ENCODE data around the gene RRP1B. TPM values are rescaled to one million over a fixed set of nuclear protein-coding genes. Genes with fewer than 3 reads are reported as not detected.

Gene RRP1B
- total and polyA plus RNA-seq, 9 of the 15 experiments (the other 6 are each of a cell fraction or from before 2014, with no cell fraction given) = 6.8 to 66.6 (median 41.9) TPM

GRCh38 chr21:43646550-43647260 is 12.7 kb upstream of the RRP1B start (continued):
- TF ChIP-seq TFE3 (CRISPR knock-in tag; IDR thresholded peaks at IDR 0.05) = no peak
- TF ChIP-seq NFE2L1 (tag; IDR thresholded peaks at IDR 0.05; ENCODE audit: borderline replicate concordance, low read depth) = no peak
- TF ChIP-seq CTBP1 (IDR thresholded peaks at IDR 0.05; ENCODE audit: borderline replicate concordance) = peak; percentile 96
- no peak for TF ChIP-seq ZNF224 (CRISPR knock-in tag; IDR thresholded peaks at IDR 0.05)
- TF ChIP-seq ZNF217 (CRISPR knock-in tag; IDR thresholded peaks at IDR 0.05) = no peak
- TF ChIP-seq NEUROD1 (IDR thresholded peaks at IDR 0.05; ENCODE audit: borderline replicate concordance, low read depth, low read length, partially characterized antibody) = peak; percentile 32
- TF ChIP-seq THRAP3 (IDR thresholded peaks at IDR 0.05; ENCODE audit: borderline replicate concordance) = no peak
- peak; percentile 44; the same call in 1 of the 2 replicates for TF ChIP-seq ARID1B (IDR thresholded peaks at IDR 0.05)
- no peak for TF ChIP-seq DLX4 (CRISPR knock-in tag; IDR thresholded peaks at IDR 0.05)
- no peak for TF ChIP-seq RUNX1 (IDR thresholded peaks at IDR 0.05; ENCODE audit: low read depth)
- no peak for TF ChIP-seq ZNF124 (CRISPR knock-in tag; IDR thresholded peaks at IDR 0.05)
- TF ChIP-seq ZNF184 (CRISPR knock-in tag; IDR thresholded peaks at IDR 0.05) = no peak
- no peak for TF ChIP-seq GTF3C2 (IDR thresholded peaks at IDR 0.05; ENCODE audit: borderline replicate concordance, extremely low read depth, insufficient read length)
- no peak for TF ChIP-seq BRD4 (IDR thresholded peaks at IDR 0.05)
- TF ChIP-seq SP2 (IDR thresholded peaks at IDR 0.05; ENCODE audit: extremely low read depth, low read depth, low read length, poor library complexity, severe bottlenecking) = no peak
- TF ChIP-seq HMG20A (CRISPR knock-in tag; conservative IDR thresholded peaks at IDR 0.05) = no peak
- TF ChIP-seq ZSCAN29 (IDR thresholded peaks at IDR 0.05) = no peak
- TF ChIP-seq BCL6 (CRISPR knock-in tag; IDR thresholded peaks at IDR 0.05) = no peak
- TF ChIP-seq E2F5 (CRISPR knock-in tag; IDR thresholded peaks at IDR 0.05) = no peak
- peak in 1 of 2 experiments; percentile 89; a peak in 2 of 4 replicates for TF ChIP-seq RCOR1 (IDR thresholded peaks at IDR 0.05; ENCODE audit: borderline replicate concordance in 1 of 2, low read depth in 2 of 2, low read length in 2 of 2)
- TF ChIP-seq THAP12 (CRISPR knock-in tag; IDR thresholded peaks at IDR 0.05) = no peak

Data from K562 (cell line).